Cardiac muscle cell (in vitro differentiated cells and primary cell): ENCODE data around the gene BAIAP2. TPM values are rescaled to one million over a fixed set of nuclear protein-coding genes. Genes with fewer than 3 reads are reported as not detected.

Source experiments
- DNase-seq, 2 donors: peaks; one replicate each; pipeline versions ENCODE4 v3.0.0 to v3.0.0-alpha.2; 2010 to 2017; ENCODE audit warnings: low read depth in 1 of 2, low spot score in 1 of 2
- H3K27ac ChIP-seq: fragments of 200-600 bp; sonication (generic); 2 replicates; pipeline ENCODE4 v1.5.1; 2016
- H3K27me3 ChIP-seq: fragments of 200-600 bp; sonication (generic); 2 replicates; pipeline ENCODE4 v1.6.0; 2016; ENCODE audit warnings: control low read depth
- H3K36me3 ChIP-seq: fragments of 200-600 bp; sonication (generic); 2 replicates; pipeline ENCODE4 v1.5.1; 2016; ENCODE audit warnings: control low read depth
- H3K4me1 ChIP-seq: fragments of 200-600 bp; sonication (generic); 2 replicates; pipeline ENCODE4 v1.8.1; 2017; ENCODE audit warnings: low read depth, mild to moderate bottlenecking, mixed run types
- H3K4me3 ChIP-seq: fragments of 200-600 bp; sonication (generic); 2 replicates; pipeline ENCODE4 v1.5.1; 2016; ENCODE audit warnings: mild to moderate bottlenecking
- H3K9me3 ChIP-seq: fragments of 200-600 bp; sonication (generic); 2 replicates; pipeline ENCODE4 v1.5.1; 2017; ENCODE audit warnings: low read depth, mild to moderate bottlenecking, control low read depth
- polyA plus RNA-seq: library from polyadenylated mRNA; unstranded; fragments of >200 nt; fragmentation: Nextera tagmentation; extraction: Ambion mirVana; gene quantifications from 2 replicates; pipeline ENCODE4 v1.2.1, GENCODE V29; 2016
- total RNA-seq: library from RNA; depleted of rRNA; stranded (reverse); fragments of >200 nt; gene quantifications from 2 replicates; pipeline ENCODE4 v1.2.3, GENCODE V29; 2016
- TF ChIP-seq, protein P1 (sequence below): IDR thresholded peaks from 2 replicates; pipeline ENCODE4 v1.5.1; 2012; ENCODE audit warnings: low read depth, mild to moderate bottlenecking, low read length

The BAIAP2 gene
- total and polyA plus RNA-seq, 2 experiments from 2014 or later = 22.5 to 24.9 TPM

DNA sequence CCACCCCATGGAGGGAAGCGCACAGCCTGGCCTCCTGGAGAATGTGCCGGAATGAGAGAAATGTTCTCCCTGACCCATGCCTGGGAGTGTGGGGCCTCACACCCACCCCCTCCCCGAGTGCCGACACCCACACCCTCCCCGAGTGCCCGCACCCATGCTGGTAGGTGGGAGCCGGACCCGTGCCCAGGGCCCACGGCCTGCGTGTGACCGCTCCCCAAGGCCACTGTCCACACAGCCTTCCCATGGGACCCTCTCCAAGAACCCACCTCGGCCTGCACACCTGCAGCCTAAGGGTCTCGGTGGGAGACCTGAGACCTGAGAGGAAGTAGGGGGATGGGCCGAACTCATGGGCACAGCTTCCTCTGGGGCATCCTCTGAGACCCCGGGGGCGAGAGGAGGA is 127.0 kb downstream of the BAIAP2 start:
- no peaks in the 10 kb centered on the region for H3K36me3 ChIP-seq
- DNase-seq = no peak
- H3K4me1 ChIP-seq = peaks cover 10% of the 10 kb centered on the region
- H3K27ac ChIP-seq = no peak overlapping the region
- TF ChIP-seq, protein P1, sequence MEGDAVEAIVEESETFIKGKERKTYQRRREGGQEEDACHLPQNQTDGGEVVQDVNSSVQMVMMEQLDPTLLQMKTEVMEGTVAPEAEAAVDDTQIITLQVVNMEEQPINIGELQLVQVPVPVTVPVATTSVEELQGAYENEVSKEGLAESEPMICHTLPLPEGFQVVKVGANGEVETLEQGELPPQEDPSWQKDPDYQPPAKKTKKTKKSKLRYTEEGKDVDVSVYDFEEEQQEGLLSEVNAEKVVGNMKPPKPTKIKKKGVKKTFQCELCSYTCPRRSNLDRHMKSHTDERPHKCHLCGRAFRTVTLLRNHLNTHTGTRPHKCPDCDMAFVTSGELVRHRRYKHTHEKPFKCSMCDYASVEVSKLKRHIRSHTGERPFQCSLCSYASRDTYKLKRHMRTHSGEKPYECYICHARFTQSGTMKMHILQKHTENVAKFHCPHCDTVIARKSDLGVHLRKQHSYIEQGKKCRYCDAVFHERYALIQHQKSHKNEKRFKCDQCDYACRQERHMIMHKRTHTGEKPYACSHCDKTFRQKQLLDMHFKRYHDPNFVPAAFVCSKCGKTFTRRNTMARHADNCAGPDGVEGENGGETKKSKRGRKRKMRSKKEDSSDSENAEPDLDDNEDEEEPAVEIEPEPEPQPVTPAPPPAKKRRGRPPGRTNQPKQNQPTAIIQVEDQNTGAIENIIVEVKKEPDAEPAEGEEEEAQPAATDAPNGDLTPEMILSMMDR = no peak
- no peaks in the 10 kb centered on the region for H3K27me3 ChIP-seq
- no peaks in the 10 kb centered on the region for H3K9me3 ChIP-seq
- no peak overlapping the region for H3K4me3 ChIP-seq

DNA sequence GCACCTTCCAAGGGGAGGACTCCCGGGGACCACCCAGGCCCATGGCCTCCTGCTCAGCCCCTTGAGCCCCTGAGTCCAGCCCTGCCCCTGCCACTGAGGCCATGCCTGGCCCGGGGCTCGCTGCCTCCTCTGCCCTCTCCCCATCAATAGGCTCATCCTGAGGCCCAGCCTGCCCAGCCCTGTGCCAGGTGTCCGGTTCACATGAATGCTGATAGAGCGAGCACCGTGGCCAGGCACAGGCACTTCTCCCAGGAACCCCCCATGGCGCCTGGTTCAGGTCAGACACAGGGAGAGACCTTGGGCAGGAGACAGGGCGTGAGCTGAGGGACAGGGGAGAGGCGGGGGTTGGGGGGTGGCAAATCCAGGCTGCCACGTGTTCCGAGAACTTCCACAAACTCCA is 127.5 kb downstream of the BAIAP2 start:
- DNase-seq = no peak
- Histone ChIP-seq H3K36me3 (no peaks in the 10 kb centered on the region), H3K27ac (no peak overlapping the region), H3K9me3 (no peaks in the 10 kb centered on the region), H3K4me3 (no peak overlapping the region), H3K4me1 (peaks cover 10% of the 10 kb centered on the region), H3K27me3 (no peaks in the 10 kb centered on the region)
- TF ChIP-seq, protein P1 = no peak

DNA sequence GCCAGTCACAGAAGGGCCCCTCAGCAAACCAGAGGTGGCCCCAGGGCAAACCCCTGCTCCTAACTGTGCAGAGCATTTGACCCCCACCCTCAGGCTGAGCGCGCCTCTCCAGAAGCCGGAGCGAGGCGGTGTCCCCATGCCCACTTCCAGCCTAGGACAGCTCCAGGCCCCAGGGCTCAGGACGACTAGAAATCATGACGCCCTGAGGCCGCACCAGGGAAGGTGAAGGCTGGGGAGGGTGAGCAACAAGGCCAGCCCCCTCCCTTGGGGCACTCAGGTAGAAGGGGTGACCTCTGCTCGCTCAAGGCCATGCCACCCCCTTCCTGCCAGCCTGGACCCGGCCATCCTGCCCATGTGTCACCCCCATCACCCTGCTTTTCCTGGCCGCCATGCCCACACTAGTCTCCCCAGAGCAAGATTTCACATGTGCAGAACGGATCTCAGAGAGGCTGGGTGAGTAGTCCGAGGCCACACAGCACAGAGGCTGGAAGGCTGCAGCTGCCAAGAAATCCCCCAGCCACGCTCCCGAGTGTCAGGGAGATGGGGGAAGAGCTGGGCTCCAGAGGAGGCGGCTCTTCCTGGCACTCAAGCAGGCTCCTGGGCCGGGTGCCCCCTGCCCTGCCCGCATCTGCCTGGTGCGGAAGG is 128.2 kb downstream of the BAIAP2 start:
- H3K27me3 ChIP-seq = no peaks in the 10 kb centered on the region
- H3K27ac ChIP-seq = no peak overlapping the region
- TF ChIP-seq, protein P1 = no peak
- DNase-seq = no peak
- H3K4me3 ChIP-seq = no peak overlapping the region
- H3K4me1 ChIP-seq = peaks cover 10% of the 10 kb centered on the region
- no peaks in the 10 kb centered on the region for H3K36me3 ChIP-seq
- H3K9me3 ChIP-seq = no peaks in the 10 kb centered on the region

DNA sequence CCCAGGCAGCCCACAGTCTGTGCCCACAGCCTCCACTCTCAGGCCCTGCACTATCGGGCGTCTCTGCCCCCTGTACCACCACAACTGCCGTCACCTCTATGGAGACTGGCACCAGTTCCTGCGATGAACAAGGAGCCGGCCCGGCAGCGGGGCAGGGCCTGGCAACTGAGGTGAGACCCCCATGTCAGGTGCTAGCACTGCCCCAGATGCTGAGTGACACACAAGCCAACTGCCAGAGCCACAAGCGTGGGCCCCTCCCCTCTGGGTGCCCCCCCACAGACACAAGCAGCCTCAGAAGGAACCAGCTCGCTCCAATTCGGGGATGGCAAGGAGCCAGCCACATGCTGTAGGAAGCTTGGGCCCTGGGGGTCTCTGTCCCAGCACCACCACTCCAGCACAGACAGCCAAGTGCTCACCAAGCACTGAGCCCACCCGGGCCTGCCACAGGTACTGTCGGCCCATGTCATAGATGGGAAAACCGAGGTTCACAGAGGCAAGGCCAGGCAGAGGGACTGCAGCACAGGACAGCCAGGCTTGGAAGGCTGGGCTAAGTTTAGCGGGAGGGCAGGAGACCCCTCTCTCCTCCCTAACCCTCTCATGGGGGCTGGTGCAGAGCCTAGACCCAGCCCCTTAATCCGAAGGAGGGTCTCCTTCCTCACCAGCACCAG is 128.9 kb downstream of the BAIAP2 start:
- H3K4me3 ChIP-seq = no peak overlapping the region
- H3K27me3 ChIP-seq = no peaks in the 10 kb centered on the region
- peaks cover 10% of the 10 kb centered on the region for H3K4me1 ChIP-seq
- H3K27ac ChIP-seq = no peak overlapping the region
- TF ChIP-seq, protein P1 = no peak
- no peak for DNase-seq
- no peaks in the 10 kb centered on the region for H3K9me3 ChIP-seq
- H3K36me3 ChIP-seq = no peaks in the 10 kb centered on the region

DNA sequence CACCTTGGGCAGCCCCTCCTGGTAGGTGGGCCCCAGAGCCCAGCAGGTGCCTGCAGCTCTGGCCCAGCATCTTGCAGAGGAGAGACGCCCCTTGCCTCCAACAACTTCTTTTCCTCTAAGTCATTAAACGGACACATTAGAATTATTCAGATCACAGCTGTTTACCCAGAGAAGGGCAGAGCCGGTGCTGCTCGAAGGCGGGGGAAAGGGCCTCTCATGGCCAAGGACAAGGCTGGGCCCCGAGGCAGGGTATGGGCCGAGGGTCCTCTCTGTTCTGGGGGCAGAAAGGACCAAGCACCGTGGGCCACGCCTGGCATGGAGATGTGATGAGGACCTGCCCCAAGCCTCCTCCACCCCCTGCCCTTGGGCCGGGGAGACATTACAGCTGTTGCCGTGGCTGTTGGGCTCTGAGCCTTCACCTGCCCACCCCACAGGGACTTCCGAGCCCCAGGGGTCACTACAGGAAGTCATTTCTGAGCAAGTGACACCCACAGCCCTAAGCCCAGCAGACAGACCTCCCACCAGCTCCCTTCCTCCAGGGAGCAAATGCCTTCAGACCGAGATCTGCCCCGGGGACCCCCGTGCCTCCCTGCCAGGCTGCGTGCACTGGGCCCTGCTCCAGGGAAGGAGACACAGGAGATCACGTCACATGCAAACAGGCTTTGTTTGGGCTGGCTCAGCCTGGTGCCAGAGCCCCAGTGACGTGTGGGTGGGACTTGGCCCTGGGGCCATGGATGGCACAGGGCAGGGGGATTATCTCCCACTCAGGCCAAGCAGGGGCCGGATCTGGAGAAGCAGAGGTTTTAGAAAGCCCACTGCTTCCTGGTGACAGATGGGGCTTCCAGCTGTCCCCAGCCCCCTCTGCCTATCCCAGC is 129.7 kb downstream of the BAIAP2 start:
- peaks cover 10% of the 10 kb centered on the region for H3K4me1 ChIP-seq
- DNase-seq = no peak
- no peaks in the 10 kb centered on the region for H3K27me3 ChIP-seq
- no peak overlapping the region for H3K4me3 ChIP-seq
- TF ChIP-seq, protein P1 = no peak
- peak overlapping the region; percentile 63 for H3K27ac ChIP-seq
- H3K9me3 ChIP-seq = no peaks in the 10 kb centered on the region
- H3K36me3 ChIP-seq = no peaks in the 10 kb centered on the region
